Fibroblast of skin of left biceps (primary cell): Measurements from ENCODE around the gene OR51S1.
"Not testable (repeated sequence)": the region's sequence is repeated elsewhere in the genome, so short reads cannot be mapped to it uniquely, and the experiment has no call there.

Experiments used
- DNase-seq, 2 experiments: peaks; one replicate each; pipeline ENCODE4 v3.0.0-alpha.2; 2013; ENCODE audit warnings: low read depth in 2 of 2

The OR51S1 gene, protein sequence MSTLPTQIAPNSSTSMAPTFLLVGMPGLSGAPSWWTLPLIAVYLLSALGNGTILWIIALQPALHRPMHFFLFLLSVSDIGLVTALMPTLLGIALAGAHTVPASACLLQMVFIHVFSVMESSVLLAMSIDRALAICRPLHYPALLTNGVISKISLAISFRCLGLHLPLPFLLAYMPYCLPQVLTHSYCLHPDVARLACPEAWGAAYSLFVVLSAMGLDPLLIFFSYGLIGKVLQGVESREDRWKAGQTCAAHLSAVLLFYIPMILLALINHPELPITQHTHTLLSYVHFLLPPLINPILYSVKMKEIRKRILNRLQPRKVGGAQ

DNA sequence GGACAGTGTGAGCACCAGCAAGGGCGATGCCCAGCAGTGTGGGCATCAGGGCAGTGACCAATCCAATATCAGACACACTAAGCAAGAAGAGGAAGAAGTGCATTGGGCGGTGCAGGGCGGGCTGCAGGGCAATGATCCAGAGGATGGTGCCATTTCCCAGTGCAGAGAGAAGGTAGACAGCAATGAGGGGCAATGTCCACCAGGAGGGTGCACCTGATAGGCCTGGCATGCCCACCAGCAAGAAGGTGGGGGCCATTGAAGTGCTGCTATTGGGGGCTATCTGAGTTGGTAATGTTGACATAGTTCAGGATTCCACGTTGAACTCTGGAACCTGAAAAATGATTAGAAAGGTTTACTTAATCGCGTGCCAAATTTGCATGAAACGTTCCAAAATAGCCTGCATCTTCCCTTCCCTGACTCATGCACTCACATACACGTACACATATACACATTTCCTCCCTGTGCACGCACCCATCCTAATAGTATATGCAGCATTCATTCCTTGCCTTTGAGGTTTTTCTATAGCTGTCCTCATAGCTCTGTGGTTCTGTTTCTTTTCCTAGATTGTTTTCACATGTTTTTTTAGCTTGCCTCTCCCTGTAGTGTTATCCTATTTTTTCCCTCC lies at the start of gene OR51S1:
OR51S1 (minus strand) TSS at position 301 of the 625 bp plus-strand sequence; CDS start at position 301, 0 bp downstream.
- no peak for DNase-seq

DNA sequence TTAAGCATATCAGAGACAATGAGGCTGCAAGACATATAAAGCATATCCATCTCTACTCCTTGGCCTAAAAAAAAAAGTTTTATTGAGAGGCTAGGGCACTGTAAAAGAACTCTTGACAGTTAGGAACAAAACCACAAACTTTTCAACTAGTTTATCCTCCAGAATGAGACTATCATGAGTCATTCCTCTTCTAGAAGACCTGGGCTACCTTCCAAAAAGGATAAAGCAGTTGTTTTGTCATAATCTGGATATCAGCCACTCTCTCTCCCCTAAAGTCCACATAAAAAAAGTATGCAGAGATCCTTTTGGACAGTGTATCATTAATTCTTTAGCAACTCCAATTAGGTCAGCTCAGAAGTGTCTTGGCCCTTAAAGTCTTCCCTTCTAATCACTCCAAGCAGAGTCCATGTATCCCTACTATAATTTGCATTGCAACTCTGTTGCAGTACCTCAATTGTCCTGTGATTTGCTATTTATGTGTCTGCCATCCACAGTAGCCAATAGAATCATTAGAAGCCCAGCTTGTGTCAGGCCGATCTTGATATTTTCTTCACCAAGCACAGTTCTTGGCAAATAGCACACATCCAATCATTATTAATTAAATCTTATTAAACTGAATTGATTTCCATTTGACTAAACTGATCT lies 43.1 kb upstream of the OR51S1 start:
- DNase-seq, result peak; percentile 63 to 74

DNA sequence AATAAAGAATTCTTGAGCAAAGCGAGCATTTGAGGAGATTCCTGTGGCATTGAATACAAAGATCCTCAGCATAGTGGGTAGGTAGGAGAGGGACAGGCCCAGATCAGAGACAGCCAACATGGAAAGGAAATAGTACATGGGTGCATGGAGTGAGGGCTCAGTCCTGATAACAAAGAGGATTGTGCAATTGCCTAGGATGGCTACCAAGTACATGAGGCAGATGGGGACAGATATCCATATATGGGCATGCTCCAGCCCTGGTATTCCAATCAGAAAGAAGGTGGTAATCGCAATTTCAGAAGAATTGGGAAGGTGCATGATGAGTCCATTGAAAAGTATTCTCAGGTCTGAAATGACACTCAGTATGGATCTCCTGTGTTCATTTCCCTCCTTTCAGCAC lies 41.3 kb upstream of the OR51S1 start:
- DNase-seq, result no peak

DNA sequence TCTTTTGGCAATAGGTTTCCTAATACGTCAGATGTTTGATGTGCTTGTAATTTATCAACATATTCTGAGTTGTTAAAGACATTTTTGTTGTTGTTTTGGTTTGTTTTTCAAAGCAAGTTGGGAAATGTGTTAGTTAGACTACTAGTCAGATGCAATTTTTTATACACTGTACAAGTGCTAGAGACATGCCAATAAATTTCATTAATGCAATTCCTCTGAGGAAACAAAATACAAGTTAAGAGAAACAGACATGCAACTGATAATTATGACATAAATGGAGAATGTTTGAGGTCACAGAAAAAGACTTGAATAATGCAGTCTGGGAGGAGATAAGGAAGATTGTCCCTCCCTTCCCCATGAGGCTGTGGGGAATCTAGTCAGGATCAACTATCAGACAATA lies 38.6 kb upstream of the OR51S1 start:
- DNase-seq, result no peak

DNA sequence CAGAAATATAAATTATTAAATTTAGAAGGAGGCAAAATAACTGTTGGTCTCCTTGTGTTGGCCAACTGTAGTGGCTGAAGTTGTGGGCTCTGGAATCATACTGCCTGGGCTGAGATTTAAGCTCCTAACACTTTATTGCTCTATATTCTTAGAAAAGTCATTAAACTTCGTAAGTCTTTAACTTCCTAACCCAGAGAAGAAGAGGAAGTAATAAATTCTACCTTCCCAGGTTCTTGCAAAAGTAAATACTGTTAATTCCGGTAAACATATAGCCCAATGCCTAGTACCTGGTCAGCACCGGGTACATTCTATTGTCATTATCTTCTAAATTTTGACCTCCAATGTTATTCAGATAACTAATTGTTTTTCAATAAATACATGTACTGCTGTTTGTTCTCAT lies 37.2 kb upstream of the OR51S1 start:
- no peak for DNase-seq

DNA sequence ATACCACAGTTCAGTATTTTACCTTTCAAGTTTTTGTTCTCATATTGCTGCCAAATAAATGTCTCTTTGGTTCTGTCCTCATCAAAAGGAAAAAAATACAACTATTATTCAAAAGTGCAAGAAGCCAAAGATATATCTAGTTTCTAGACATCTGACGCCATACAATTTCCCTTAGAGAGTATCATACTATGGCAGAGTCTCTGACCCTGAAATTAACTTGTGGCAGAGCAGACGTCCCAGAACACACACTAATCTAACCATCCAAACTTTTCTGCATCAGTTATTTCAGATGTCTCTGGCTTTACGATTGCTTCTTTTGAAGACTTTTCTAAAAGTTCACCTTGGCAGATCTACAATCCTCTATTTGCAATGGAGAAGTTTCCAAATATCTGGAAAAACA lies 35.4 kb upstream of the OR51S1 start:
- no peak for DNase-seq

DNA sequence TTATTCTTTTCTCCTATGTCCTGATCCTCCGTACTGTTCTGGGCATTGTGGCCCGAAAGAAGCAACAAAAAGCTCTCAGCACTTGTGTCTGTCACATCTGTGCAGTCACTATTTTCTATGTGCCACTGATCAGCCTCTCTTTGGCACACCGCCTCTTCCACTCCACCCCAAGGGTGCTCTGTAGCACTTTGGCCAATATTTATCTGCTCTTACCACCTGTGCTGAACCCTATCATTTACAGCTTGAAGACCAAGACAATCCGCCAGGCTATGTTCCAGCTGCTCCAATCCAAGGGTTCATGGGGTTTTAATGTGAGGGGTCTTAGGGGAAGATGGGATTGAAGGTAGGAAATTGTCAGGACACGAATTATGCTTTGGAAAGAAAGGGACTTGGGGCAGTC lies 33.5 kb upstream of the OR51S1 start:
- DNase-seq, result no peak

DNA sequence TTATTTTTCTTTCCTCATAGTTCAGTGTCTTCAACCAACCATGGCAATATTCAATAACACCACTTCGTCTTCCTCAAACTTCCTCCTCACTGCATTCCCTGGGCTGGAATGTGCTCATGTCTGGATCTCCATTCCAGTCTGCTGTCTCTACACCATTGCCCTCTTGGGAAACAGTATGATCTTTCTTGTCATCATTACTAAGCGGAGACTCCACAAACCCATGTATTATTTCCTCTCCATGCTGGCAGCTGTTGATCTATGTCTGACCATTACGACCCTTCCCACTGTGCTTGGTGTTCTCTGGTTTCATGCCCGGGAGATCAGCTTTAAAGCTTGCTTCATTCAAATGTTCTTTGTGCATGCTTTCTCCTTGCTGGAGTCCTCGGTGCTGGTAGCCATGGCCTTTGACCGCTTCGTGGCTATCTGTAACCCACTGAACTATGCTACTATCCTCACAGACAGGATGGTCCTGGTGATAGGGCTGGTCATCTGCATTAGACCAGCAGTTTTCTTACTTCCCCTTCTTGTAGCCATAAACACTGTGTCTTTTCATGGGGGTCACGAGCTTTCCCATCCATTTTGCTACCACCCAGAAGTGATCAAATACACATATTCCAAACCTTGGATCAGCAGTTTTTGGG lies 33.0 kb upstream of the OR51S1 start, which contains the start of gene OR51T1:
OR51T1 (plus strand) TSS at position 41 of the 641 bp plus-strand sequence; CDS start at position 41, 0 bp downstream.
- peak in 1 of 2 experiments; percentile 6 for DNase-seq

DNA sequence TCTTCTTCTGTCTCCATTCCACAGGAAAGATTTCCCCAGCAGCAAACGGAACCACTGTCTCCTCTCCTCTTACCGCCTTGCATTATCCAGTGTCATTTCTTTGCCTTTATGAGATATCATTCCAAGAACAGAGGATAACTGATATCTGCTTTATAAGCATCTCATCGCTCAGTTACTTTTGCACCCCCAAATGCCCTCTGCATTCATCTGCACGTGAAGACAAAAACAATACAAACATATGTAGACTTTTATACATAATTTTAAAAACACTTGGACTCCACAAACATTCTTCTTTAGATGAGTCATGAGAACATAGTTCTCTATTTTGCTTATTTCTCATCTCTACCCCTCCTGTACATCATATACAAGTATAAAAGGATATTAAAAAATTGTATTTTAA lies 32.2 kb upstream of the OR51S1 start:
- DNase-seq, result no peak

DNA sequence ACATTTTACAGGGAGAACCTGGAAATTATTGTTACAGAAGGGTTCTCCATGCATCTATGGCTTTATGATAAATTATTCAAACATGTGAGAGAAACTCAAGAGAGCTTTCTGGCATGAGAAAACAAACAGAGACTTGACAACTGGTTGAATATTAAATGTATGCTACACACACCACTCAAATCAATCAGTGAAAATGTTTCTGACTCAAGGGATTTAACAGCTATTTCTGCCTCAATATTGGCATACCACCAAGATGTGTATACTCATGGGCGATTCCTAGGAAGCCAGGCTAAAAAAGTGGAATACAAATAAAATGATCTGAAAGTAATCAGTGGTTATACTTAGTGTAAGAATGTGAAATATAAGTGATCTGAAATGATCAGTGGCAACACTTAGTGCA lies 16.8 kb upstream of the OR51S1 start:
- no peak for DNase-seq

DNA sequence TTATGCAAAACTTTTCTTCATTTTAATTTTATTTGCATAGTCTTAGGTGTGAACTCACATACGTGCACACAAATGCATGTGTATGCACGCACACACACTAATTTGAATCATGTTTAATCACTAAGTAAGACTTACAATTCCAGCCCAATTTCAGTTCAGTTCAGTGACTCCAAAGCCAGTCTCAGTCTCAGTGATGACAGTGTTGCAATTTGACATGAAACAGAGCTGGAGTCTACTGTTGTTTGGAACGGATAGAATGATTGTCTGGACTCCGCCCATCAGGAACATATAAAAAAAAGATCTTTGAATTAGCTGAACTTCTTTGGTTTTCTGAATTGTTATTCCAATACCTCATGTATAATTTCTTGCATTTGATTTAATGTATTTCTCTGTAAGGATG lies 14.9 kb upstream of the OR51S1 start:
- no peak for DNase-seq

DNA sequence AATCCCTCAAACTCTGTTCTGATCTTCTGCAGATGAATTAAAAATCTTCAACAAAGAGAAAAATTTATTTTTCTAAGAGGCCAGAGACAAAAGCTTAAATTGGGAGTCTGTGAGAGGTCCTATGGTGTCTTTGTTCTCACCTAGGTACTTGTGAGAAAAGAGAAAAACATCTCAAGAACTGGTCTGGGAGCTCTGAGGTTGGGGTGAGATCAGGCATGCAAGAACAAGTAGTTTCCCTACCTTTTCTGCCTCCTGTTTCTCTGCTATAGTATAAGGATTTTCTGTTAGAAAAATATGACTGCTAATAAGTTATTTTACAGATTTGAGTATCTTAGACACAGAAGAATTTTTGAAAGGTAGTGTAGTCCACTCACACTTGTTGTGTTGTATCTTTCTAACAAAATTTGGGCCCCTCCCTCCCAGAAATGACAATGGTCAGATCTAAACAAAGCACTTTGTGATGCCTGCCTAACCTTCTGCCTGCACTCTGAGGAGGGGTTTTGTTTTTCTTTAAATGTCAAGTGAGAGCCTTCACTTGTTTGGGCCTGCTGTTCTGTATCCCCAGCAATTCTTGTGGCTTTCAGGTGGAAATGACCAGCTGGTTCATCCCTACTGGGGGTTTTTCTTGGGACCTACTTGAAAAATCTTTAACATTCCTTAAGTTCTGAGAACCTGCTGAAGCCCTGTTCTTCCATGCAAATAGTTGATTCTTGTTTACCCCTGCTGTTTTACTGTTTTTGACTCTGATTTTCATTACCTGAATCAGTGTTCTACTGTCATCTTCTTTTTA lies 13.6 kb upstream of the OR51S1 start:
- DNase-seq, result no peak

DNA sequence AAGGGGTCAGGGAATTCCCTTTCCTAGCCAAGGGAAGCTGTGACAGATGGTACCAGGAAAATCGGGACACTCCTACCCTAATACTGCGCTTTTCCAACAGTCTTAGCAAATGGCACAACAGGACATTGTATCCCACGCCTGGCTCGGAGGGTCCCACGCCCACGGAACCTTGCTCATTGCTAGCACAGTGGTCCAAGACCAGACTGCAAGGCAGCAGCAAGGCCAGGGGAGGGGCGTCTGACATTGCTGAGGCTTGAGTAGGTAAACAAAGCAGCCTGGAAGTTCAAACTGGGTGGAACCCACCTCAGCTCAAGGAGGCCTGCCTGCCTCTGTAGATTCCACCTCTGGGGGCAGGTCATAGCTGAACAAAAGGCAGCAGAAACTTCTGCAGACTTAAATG lies 5.3 kb upstream of the OR51S1 start:
- DNase-seq, result not testable (repeated sequence)

DNA sequence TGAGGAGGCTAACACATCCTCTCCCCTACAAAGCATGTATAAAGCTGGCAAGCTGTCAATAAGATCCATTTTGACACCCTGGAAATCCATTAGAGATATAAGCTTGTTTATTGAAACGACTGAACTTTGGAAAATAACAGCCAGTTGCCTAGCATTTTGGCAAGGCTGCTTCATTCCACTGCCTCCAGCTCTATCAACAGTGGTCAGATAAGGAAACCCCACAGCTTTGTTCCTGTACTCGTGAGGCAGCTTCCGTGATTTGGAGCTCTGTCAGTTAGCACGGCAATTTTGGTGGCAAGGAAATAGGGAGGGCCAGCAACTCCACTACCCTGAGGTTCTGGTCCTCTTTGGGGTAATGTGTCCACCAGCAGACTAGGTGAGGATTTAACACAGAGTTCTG lies 2.0 kb upstream of the OR51S1 start:
- no peak for DNase-seq

DNA sequence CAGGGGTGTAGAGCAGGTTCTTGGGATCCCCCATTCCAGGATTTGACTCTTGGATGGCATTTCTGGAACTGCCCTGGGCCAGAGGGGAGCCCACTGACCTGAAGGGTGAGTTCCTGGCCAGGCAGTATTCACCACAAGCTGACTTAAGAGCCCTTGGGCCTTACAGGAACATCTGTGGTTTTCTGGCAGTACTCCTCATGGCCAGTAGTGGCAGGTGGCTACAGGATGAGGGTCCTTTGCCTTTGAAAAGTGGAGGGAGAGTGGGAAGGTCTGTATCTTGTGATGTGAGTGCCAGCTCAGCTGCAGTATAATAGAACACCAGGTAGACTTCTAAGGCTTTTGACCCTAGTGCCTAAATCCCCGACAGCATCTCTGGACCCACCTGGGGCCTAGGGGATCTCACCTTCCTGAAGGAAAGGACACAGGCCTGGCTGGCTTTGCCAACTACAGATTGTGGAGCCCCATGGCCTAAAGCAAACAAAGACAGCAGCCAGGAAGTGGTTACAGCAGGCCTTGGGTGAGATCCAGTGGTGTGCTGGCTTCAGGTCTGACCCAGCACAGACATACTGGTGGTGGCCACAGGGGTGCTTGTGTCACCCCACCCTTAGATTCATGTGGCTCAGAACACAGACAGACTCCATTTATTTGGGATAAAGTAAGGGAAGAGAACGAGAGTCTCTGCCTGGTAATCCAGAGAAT lies 9.0 kb downstream of the OR51S1 start:
- DNase-seq, result no peak

DNA sequence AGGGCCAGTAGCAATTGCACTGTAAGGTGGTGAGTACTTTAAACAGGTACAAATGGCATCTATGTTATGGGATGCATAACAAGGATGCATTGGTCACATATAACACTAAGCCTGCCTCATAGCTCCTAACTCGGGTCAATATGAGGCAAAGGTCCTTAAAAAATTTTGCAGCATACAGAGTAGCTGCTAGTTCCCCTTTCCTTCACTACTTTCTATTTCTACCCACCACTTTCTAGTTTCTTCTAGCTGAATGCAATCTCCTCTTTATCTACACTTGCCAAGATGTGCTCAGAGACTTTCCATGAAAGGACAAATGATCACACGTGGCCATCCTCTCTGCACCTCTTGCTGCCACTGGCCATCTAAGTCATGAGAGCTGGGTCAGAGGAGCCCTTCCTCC lies 18.1 kb downstream of the OR51S1 start:
- no peak for DNase-seq

DNA sequence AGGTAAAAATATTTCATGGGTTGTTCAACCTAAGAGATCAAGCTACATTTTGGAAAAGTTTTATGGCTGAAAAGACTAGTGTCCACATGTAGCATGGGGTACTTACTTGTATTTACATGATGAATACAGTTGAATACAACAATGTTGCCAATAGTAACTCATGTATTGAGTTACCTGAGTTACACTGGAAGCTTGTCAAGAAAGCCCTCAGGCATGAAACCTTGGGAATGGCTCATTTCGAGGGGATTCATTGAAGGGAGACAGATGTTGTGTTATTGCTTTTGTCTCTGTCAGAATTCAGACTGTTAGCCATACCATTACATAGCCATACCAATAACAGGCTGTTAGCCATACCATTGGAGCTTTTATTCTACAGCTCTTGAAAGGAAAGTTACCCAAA lies 18.7 kb downstream of the OR51S1 start:
- no peak for DNase-seq

DNA sequence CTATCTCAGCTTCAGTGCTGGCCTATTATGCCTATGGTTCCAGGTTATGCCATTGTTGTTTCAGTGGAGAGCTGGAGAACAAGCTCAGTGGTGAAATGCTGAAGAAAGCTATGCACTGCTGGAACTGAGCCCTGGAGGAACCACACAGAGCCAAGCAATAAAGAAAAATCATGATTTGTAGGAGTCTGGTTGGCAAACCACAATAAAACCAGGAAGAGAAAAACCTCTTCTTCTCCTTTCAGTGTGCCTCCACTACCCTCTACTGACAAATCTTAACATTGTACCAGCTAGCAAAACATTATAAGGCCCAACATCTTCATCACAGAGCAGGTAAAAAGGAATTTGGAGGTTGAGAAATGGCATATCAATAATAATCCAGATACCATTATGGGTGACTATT lies 22.6 kb downstream of the OR51S1 start:
- DNase-seq, result no peak

DNA sequence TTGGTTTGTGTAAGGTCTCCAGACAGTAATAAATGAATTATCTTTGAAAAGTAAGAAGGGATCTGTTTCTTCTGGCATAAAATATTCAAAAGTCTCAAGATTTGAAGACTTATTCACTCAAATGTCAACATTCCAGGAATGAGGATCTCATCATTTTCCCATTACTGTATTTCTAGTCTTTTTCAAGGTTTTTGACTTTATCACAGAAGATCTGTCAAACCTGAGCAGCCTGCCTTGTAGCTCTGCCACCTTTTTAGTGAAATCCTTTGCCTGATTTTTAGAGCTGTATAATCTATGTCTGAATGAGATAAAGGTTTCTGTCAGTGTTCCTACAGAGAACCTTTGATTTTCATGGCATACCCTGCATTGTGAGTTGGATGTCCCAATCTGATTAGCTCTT lies 23.9 kb downstream of the OR51S1 start:
- DNase-seq, result no peak

DNA sequence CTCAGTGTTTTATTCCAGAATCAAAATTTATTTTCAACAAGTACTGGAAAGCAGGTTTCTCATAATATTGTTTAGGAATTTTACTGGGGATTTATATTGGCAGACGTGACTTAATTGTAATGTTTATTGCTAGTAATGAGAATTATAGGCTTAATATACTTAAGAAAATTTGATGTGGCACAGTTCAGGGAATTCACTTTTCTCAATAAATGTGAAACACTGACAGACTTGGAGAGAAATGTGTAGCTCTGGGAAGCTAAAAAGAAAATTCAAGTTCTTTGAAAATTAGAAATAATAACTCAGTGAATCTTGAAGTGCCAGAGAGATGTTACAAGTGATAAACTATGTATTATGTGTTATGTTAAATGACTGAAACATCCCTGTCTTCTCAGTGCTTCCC lies 28.0 kb downstream of the OR51S1 start, which contains the start of gene OR51F2:
OR51F2 (plus strand) TSS at position 301 of the 400 bp plus-strand sequence. CDS start 101 bp downstream, outside the sequence.
- no peak for DNase-seq

DNA sequence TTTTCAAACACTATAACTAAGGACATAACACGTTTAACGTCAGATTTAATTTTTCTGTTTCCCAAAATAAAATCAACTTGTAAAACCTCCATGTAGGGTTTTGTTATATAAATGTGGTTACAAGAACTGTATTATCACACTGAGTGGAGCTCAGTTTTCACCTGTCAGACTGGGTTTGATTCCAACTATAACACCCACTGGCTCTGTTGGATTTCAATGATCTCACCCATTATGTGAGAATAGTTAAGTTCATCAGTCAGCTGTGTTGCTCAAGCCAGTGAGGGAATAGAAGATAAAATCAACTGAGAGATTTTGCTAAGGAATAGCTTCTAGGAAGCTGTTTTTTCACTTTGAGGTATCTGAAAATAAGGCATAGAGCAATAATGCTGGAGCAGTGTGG lies 39.8 kb downstream of the OR51S1 start:
- no peak for DNase-seq
